Panc1 (cell line): Measurements from ENCODE around the gene KIF25. TPM values are rescaled to one million over a fixed set of nuclear protein-coding genes. Genes with fewer than 3 reads are reported as not detected.

Source experiments
- ATAC-seq: fragments of 200-7000 bp; cut with Tn5 transposase; 2 replicates; pipeline ENCODE4 v1.9.1; 2020; ENCODE audit warnings: mild to moderate bottlenecking, moderate library complexity
- BruUV-seq: library from RNA; stranded (reverse); fragments of 400-500 nt; replicated peaks from 2 replicates; lab custom pipeline; 2021; lab: Mats Ljungman, UMichigan
- CTCF ChIA-PET: fragments of 300-600 bp; sonication (Branson Sonifier 250); formaldehyde crosslinking; loops from one replicate; lab custom pipeline; 2022; ENCODE audit warnings: antibody characterized with exemption; lab: Charles Lee
- POLR2A ChIA-PET: fragments of 300-600 bp; sonication (Branson Sonifier 250); formaldehyde crosslinking; loops from one replicate; lab custom pipeline; 2022; ENCODE audit warnings: antibody characterized with exemption; lab: Charles Lee
- DNase-seq: peaks from one replicate; pipeline ENCODE4 v3.0.0-alpha.2; 2010; ENCODE audit warnings: low read depth, low spot score
- H3K27ac ChIP-seq: 2 replicates; pipeline ENCODE4 v1.5.1; 2011; ENCODE audit warnings: mild to moderate bottlenecking, low read length, inconsistent platforms
- H3K27me3 ChIP-seq: fragments of 200-500 bp; sonication (Bioruptor generic); 2 replicates; pipeline ENCODE4 v1.6.0; 2014; ENCODE audit warnings: low read length, inconsistent platforms; ENCODE audit not compliant: control insufficient read depth, insufficient read depth
- H3K36me3 ChIP-seq: fragments of 200-500 bp; sonication (Bioruptor generic); 2 replicates; pipeline ENCODE4 v1.5.1; 2014; ENCODE audit warnings: inconsistent platforms, mild to moderate bottlenecking, low read length, moderate library complexity; ENCODE audit not compliant: control insufficient read depth, insufficient read depth
- H3K4me1 ChIP-seq: 2 replicates; pipeline ENCODE4 v1.5.1; 2011; ENCODE audit warnings: inconsistent platforms, mild to moderate bottlenecking, low read length, moderate library complexity; ENCODE audit not compliant: control insufficient read depth, insufficient read depth
- H3K4me3 ChIP-seq, 2 experiments: 2 replicates each; pipeline ENCODE4 v1.5.1; 2011 to 2012; ENCODE audit warnings: low read depth in 2 of 2, low read length in 2 of 2, mild to moderate bottlenecking in 2 of 2, inconsistent platforms in 1 of 2, moderate library complexity in 1 of 2
- H3K9me3 ChIP-seq: fragments of 200-500 bp; sonication (Bioruptor generic); 2 replicates; pipeline ENCODE4 v1.5.1; 2014; ENCODE audit warnings: low read depth, mild to moderate bottlenecking, inconsistent platforms, low read length, moderate library complexity; ENCODE audit not compliant: control insufficient read depth, insufficient read depth
- POLR2AphosphoS5 ChIP-seq: IDR thresholded peaks from 2 replicates; pipeline ENCODE4 v1.6.1; 2012; ENCODE audit warnings: mild to moderate bottlenecking, low read depth, low read length, moderate library complexity
- SIN3A ChIP-seq: IDR thresholded peaks from 2 replicates; pipeline ENCODE4 v1.6.1; 2012; ENCODE audit warnings: low read depth, mild to moderate bottlenecking, low read length, moderate library complexity, borderline replicate concordance; ENCODE audit not compliant: insufficient read depth
- TCF7L2 ChIP-seq: IDR thresholded peaks from 2 replicates; pipeline ENCODE4 v1.6.1; 2011; ENCODE audit warnings: mild to moderate bottlenecking, low read depth, low read length, inconsistent platforms
- in situ Hi-C: cut with HindIII; loops from 2 replicates; pipeline ENCODE4 v1.10.0; 2016; ENCODE audit warnings: low sequenced_read_pairs, low pct_unique_long_range_greater_than_20kb
- intact Hi-C: fragments of 100-400 bp; cut with micrococcal nuclease; formaldehyde crosslinking; loops from one replicate; pipeline ENCODE4 v1.10.0; 2022; ENCODE audit not compliant: unreplicated experiment
- total RNA-seq: library from RNA; stranded (reverse); gene quantifications from one replicate; pipeline ENCODE4 v1.2.1, GENCODE V29; 2021; ENCODE audit not compliant: unreplicated experiment
- TF ChIP-seq, protein P1 (sequence below): fragments of 450-650 bp; IDR thresholded peaks from 2 replicates; pipeline ENCODE4 v1.5.1; 2017; ENCODE audit warnings: mild to moderate bottlenecking
- TF ChIP-seq, protein P2 (sequence below), 2 experiments: IDR thresholded peaks; 2 replicates each; pipeline ENCODE4 v1.6.1; 2011 to 2012; ENCODE audit warnings: low read depth in 2 of 2, control low read depth in 1 of 2, low read length in 1 of 2, mild to moderate bottlenecking in 1 of 2, moderate library complexity in 1 of 2; ENCODE audit not compliant: insufficient read depth in 1 of 2

Gene KIF25
- total RNA-seq, 1 experiment from 2014 or later: 0.44 TPM

DNA sequence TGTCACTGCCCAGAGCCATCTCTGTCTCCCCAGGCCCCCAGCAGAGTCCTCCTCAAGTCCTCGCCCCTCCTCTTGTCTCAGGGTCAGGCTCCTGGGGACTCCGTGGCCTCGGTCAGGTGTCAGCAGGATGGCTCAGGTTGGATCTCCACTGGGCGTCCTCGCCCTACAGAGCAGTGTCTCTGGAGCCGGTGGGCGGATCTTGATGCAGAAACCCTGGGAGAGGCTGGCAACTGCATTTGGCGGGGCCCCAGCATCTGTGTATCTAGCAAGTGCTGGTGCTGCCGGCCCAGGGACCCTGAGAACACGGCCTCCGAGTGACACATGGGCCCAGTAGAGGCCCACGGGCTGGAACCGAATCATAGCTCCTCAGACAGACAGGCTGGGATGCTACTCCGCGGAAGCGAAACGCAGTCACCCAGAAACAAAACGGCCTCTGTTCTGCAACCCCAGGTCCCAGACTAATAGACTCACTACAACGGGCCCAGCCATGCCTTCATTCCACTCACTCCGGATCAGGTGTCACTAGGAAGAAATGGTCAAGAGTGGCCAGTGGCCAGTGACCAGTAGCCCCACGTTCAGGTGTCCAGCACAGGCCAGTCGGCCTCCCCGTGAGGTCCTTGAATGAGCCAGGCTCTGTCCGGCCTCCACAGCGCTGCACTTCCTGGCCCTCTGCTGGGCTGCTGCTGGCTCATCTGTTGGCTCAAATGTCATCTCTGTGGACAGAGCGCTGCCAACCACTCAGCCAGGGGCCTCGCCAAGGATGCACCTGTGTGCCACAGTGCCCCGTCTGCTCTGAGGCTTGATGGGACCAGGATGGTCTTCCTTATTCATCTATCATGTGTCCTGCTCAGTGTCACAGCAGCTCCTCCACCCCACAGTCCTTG is 94.2 kb downstream of the KIF25 start:
- CTCF ChIA-PET: interaction anchor here (0.5 kb wide), 1 partner anchor 228 kb away, joined by 12 read pairs; the partner anchor contains the start of gene DACT2

DNA sequence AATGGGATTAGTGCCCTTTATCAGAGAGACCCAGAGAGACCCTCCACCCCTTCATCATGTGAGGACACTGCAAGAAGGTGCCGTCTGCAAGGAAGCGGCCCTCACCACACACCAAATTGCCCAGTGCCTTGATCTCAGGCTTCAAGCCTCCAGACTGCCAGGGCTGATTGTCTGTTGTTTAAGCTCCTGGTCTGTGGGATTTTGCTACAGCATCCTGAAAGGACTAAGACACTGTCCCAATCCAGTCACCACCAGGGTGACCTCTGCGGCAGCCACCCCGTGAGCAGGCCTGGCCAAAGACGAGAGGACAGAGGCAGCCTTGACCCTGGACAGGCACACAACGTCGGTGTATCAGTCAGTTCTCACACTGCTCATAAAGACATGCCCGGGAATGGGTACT is 95.1 kb downstream of the KIF25 start:
- BruUV-seq: no TSS peak
- ChIA-PET POLR2A (no interaction called here), CTCF (no interaction called here)
- ATAC-seq (no peak), DNase-seq (no peak)
- no peaks in the 10 kb centered on the region for H3K9me3 ChIP-seq
- H3K36me3 ChIP-seq: no peaks in the 10 kb centered on the region
- intact Hi-C loops: no loop called here
- H3K4me3 ChIP-seq: no peak overlapping the region
- H3K27me3 ChIP-seq: no peaks in the 10 kb centered on the region
- TF ChIP-seq, protein P1, sequence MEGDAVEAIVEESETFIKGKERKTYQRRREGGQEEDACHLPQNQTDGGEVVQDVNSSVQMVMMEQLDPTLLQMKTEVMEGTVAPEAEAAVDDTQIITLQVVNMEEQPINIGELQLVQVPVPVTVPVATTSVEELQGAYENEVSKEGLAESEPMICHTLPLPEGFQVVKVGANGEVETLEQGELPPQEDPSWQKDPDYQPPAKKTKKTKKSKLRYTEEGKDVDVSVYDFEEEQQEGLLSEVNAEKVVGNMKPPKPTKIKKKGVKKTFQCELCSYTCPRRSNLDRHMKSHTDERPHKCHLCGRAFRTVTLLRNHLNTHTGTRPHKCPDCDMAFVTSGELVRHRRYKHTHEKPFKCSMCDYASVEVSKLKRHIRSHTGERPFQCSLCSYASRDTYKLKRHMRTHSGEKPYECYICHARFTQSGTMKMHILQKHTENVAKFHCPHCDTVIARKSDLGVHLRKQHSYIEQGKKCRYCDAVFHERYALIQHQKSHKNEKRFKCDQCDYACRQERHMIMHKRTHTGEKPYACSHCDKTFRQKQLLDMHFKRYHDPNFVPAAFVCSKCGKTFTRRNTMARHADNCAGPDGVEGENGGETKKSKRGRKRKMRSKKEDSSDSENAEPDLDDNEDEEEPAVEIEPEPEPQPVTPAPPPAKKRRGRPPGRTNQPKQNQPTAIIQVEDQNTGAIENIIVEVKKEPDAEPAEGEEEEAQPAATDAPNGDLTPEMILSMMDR: no peak
- TF ChIP-seq TCF7L2 (no peak), SIN3A (no peak), POLR2AphosphoS5 (no peak)
- TF ChIP-seq, protein P2, sequence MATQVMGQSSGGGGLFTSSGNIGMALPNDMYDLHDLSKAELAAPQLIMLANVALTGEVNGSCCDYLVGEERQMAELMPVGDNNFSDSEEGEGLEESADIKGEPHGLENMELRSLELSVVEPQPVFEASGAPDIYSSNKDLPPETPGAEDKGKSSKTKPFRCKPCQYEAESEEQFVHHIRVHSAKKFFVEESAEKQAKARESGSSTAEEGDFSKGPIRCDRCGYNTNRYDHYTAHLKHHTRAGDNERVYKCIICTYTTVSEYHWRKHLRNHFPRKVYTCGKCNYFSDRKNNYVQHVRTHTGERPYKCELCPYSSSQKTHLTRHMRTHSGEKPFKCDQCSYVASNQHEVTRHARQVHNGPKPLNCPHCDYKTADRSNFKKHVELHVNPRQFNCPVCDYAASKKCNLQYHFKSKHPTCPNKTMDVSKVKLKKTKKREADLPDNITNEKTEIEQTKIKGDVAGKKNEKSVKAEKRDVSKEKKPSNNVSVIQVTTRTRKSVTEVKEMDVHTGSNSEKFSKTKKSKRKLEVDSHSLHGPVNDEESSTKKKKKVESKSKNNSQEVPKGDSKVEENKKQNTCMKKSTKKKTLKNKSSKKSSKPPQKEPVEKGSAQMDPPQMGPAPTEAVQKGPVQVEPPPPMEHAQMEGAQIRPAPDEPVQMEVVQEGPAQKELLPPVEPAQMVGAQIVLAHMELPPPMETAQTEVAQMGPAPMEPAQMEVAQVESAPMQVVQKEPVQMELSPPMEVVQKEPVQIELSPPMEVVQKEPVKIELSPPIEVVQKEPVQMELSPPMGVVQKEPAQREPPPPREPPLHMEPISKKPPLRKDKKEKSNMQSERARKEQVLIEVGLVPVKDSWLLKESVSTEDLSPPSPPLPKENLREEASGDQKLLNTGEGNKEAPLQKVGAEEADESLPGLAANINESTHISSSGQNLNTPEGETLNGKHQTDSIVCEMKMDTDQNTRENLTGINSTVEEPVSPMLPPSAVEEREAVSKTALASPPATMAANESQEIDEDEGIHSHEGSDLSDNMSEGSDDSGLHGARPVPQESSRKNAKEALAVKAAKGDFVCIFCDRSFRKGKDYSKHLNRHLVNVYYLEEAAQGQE (IDR thresholded peaks at IDR 0.05; ENCODE audit: insufficient read depth in 1 of 2, low read depth in 2 of 2, low read length in 1 of 2): no peak
- H3K4me1 ChIP-seq: peaks cover 18% of the 10 kb centered on the region
- in situ Hi-C loops: no loop called here
- H3K27ac ChIP-seq: no peak overlapping the region

More for the DNA sequence above, 94.2 kb downstream of the KIF25 start:
- Histone ChIP-seq H3K9me3 (no peaks in the 10 kb centered on the region), H3K4me3 (no peak overlapping the region), H3K27me3 (no peaks in the 10 kb centered on the region), H3K36me3 (no peaks in the 10 kb centered on the region), H3K4me1 (peaks cover 18% of the 10 kb centered on the region), H3K27ac (no peak overlapping the region)
- in situ Hi-C loops (no loop called here), intact Hi-C loops (no loop called here)
- DNase-seq: no peak
- no peak for TF ChIP-seq POLR2AphosphoS5
- POLR2A ChIA-PET: no interaction called here
- no peak for ATAC-seq
- no TSS peak for BruUV-seq

DNA sequence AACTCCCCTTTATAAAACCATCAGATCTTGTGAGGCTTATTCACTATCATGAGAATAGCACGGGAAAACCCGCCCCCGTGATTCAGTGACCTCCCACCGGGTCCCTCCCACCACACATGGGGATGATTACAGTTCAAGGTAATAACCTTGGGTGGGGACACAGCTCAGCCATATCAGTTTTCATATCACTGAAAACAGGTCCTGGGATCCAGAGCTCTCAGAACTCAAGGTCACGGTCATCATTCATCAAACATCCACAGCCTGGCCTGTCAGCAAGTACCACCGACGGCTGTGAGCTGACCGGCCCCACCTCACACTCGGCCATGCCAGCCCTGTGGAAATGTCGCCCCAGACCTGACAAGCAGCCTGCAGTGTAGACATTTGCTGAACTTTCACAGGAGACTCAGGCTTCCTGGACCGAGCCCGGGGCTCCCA is 95.6 kb downstream of the KIF25 start:
- in situ Hi-C loops: no loop called here
- DNase-seq: no peak
- POLR2A ChIA-PET: no interaction called here
- BruUV-seq: no TSS peak
- Histone ChIP-seq H3K27me3 (no peaks in the 10 kb centered on the region), H3K27ac (no peak overlapping the region), H3K4me3 (no peak overlapping the region), H3K4me1 (peaks cover 15% of the 10 kb centered on the region), H3K36me3 (no peaks in the 10 kb centered on the region), H3K9me3 (no peaks in the 10 kb centered on the region)
- intact Hi-C loops: no loop called here
- CTCF ChIA-PET: no interaction called here
- TF ChIP-seq TCF7L2 (no peak), POLR2AphosphoS5 (no peak), SIN3A (no peak)
- TF ChIP-seq, protein P1: no peak
- TF ChIP-seq, protein P2 (IDR thresholded peaks at IDR 0.05; ENCODE audit: insufficient read depth in 1 of 2, low read depth in 2 of 2, low read length in 1 of 2): no peak
- ATAC-seq: no peak
